Measurements from ENCODE around the gene APOE. TPM values are rescaled to one million over a fixed set of nuclear protein-coding genes. Genes with fewer than 3 reads are reported as not detected.
A peak's percentile ranks its signal among the peaks of the same experiment; 100 is the strongest.

APOE gene
- total and polyA plus RNA-seq, 2 donors (not counting 3 experiments of a cell fraction or from before 2014, with no cell fraction given): 3.3 to 6.2 TPM

DNA sequence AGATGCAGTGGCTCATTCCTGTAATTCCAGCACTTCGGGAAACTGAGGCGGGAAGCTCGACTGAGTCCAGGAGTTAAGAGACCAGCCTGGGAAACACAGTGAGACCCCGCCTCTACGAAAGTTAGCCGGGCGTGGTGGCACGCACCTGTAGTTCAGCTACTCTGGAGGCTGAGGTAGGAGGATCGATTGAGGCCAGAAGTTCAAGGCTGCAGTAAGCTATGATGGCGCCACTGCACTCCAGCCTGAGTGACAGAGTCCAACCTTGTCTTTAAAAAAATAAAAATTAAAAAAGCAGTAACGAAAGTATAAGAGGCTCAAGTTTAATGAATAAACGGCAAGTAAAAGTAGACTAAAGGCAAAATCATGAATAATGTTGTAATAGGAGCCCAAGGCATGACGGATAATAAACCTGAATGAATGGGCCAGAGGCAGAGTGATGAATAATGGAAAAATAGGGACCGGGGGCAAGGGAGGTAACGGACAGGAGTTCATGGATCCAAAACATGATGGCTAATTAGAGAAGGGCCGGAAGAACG, 15.7 kb upstream of the APOE start:
- Histone ChIP-seq H3K79me2 (ENCODE audit: control insufficient read depth, insufficient read depth, low read length) (peaks cover 31% of the 10 kb centered on the region), H3K4me1 (ENCODE audit: control insufficient read depth, extremely low read depth, insufficient read depth, low read length) (peaks cover 16% of the 10 kb centered on the region), H3K27me3 (ENCODE audit: control insufficient read depth in 2 of 2, insufficient read depth in 2 of 2, low read length in 2 of 2) (no peaks in the 10 kb centered on the region), H3K4me2 (ENCODE audit: insufficient read depth, low read length) (peak overlapping the region; percentile 65), H3K9ac (replicated peaks; ENCODE audit: extremely low read depth, insufficient read depth, low read length) (peak overlapping the region; percentile 16), H4K20me1 (replicated peaks; ENCODE audit: control insufficient read depth, extremely low read depth, insufficient read depth, low read length) (no peaks in the 10 kb centered on the region), H3K9me1 (replicated peaks; ENCODE audit: control insufficient read depth, extremely low read depth, insufficient read depth, low read length) (no peaks in the 10 kb centered on the region), H2AFZ (ENCODE audit: low read depth, low read length) (no peak overlapping the region), H3K27ac (ENCODE audit: insufficient read depth, low read depth, low read length) (peak overlapping the region; percentile 65), H3K36me3 (ENCODE audit: control insufficient read depth in 2 of 2, extremely low read depth in 1 of 2, insufficient read depth in 2 of 2, low read length in 2 of 2) (peaks cover 6 to 31% of the 10 kb centered on the region in 2 experiments), H3K9me3 (replicated peaks; ENCODE audit: control insufficient read depth, insufficient read depth, low read length) (no peaks in the 10 kb centered on the region), H3K4me3 (replicated peaks in 1 of 3; ENCODE audit: insufficient read depth in 1 of 3, low read depth in 1 of 3, low read length in 3 of 3) (peak overlapping the region in 2 of 3 experiments; percentile 20 to 44)
- intact Hi-C loops (cut with micrococcal nuclease) (loop anchor here (1.0 to 5.0 kb wide), 6 partner anchors 13 to 171 kb away; partner anchors contain the start of gene CLPTM1), dilution Hi-C loops (cut with MboI; ENCODE audit: extremely low pct_ligation_motif_present, low sequenced_read_pairs) (no loop called here)
- DNase-seq (ENCODE audit: low read depth, low spot score): no peak
- TSS peak; percentile 84 for BruUV-seq (replicated peaks)
- no peak for FAIRE-seq
- ChIA-PET CTCF (interaction anchor here (1.3 to 1.6 kb wide), 8 partner anchors 14 to 169 kb away, joined by 3 to 5 read pairs (median 4); no protein-coding TSS in a partner anchor), POLR2A (interaction anchor here (0.9 to 1.4 kb wide), 4 partner anchors 9 to 44 kb away, joined by 3 read pairs; partner anchors contain the start of gene NECTIN2)
- TF ChIP-seq EZH2 (IDR thresholded peaks at IDR 0.05; ENCODE audit: borderline replicate concordance, low read depth, low read length, severe bottlenecking): no peak
- no peak for TF ChIP-seq MAX (IDR thresholded peaks at IDR 0.05; ENCODE audit: insufficient read depth, insufficient read length)
- no peak for TF ChIP-seq POLR2AphosphoS5 (IDR thresholded peaks at IDR 0.05; ENCODE audit: insufficient read depth, low read depth, low read length)
- TF ChIP-seq JUN (IDR thresholded peaks at IDR 0.05; ENCODE audit: borderline replicate concordance, insufficient read depth, insufficient read length, low read depth): no peak
- no peak for TF ChIP-seq FOS (IDR thresholded peaks at IDR 0.05; ENCODE audit: borderline replicate concordance, insufficient read depth, low read length)
- TF ChIP-seq MYC (IDR thresholded peaks at IDR 0.05; ENCODE audit: low read depth, low read length): no peak
- no peak for TF ChIP-seq POLR2A (IDR thresholded peaks at IDR 0.05; ENCODE audit: low read depth, low read length)
- no peak for TF ChIP-seq GATA2 (IDR thresholded peaks at IDR 0.05; ENCODE audit: insufficient read depth, insufficient read length, low read depth, low read length)

Measured in endothelial cell of umbilical vein (primary cell).